ENCODE data around the gene C1GALT1. TPM values are rescaled to one million over a fixed set of nuclear protein-coding genes. Genes with fewer than 3 reads are reported as not detected.

C1GALT1 gene
- total and polyA plus RNA-seq, 9 of the 15 experiments (the other 6 are each of a cell fraction or from before 2014, with no cell fraction given) = 5.0 to 33.2 (median 24.1) TPM

DNA sequence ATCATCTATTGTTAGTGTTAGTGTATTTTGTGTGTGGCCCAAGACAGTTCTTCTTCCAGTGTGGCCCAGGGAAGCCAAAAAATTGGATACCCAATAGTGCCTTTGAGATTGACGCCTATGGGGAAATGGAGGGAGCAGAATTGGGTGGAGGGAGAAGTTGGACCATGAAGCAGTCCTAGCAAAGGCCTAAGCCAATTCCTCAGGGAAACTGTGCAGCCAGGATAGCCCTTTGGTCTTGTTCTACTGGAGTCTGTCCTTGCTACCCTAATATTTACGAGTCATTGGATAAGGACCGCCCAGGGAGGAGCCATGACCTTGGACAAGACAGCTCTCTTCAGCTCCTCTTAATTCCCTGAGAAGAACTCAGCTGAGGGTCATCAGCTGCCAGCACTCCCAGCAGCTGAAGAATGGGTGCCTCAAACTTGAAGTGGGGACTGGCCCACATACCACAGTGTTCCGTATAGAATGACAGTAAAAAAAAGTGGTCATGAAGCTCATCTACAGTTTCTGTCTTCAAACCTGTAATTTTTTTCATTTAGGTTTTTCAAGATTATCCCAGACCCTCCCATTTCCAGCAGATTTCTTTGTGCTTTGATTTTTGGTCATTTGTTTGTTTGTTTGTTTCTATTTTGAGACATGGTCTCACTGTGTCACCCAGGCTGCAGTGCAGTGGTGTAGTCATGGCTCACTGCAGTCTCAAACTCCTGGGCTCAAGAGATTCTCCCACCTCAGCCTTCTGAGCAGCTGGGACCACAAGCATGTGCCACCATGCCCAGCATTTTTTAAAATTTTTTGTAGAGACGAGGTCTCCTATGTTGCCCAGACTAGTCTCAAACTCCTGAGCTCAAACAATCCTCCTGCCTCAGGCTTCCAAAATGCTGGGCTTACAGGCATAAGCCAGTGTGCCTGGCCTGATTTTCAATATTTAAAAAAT, 81.2 kb downstream of the C1GALT1 start:
- Histone ChIP-seq H3K4me3 (no peak overlapping the region), H3K9me3 (replicated peaks; ENCODE audit: control insufficient read depth, insufficient read depth, low read depth, low read length) (no peaks in the 10 kb centered on the region; the same call in 1 of the 2 replicates), H3K9me1 (ENCODE audit: control insufficient read depth, insufficient read depth, low read length) (no peaks in the 10 kb centered on the region), H3K9ac (ENCODE audit: insufficient read depth in 1 of 2, low read depth in 2 of 2, low read length in 2 of 2) (no peak overlapping the region), H3K4me2 (ENCODE audit: insufficient read depth, low read length) (no peak overlapping the region), H4K20me1 (replicated peaks; ENCODE audit: control insufficient read depth, insufficient read depth, low read length) (no peaks in the 10 kb centered on the region), H3K4me1 (replicated peaks in 1 of 2; ENCODE audit: control insufficient read depth in 2 of 2, insufficient read depth in 2 of 2, low read length in 2 of 2) (no peaks in the 10 kb centered on the region), H3K27ac (ENCODE audit: extremely low read depth, low read depth, low read length) (no peak overlapping the region), H2AFZ (ENCODE audit: low read depth, low read length) (no peak overlapping the region), H3K36me3 (ENCODE audit: control insufficient read depth, insufficient read depth, low read length) (no peaks in the 10 kb centered on the region), H3K79me2 (ENCODE audit: control insufficient read depth, insufficient read depth, low read length) (no peaks in the 10 kb centered on the region), H3K27me3 (ENCODE audit: control insufficient read depth in 2 of 2, insufficient read depth in 2 of 2, low read length in 2 of 2) (no peaks in the 10 kb centered on the region)
- ChIA-PET POLR2A (interaction anchor here (0.6 to 2.5 kb wide), 3 partner anchors 8 to 220 kb away, joined by 3 to 10 read pairs (median 3); no protein-coding TSS in a partner anchor), CTCF (ENCODE audit: low intra/inter-chr PET ratio) (no interaction called here)
- FAIRE-seq = no peak
- in situ Hi-C loops (cut with MboI) = no loop called here
- BruUV-seq (replicated peaks) = no TSS peak
- no peak for DNase-seq (ENCODE audit: extremely low read depth in 1 of 4, low spot score in 3 of 4)
- intact Hi-C loops (cut with micrococcal nuclease) = no loop called here
- ATAC-seq = no peak
- no peak for TF ChIP-seq RBM17 (IDR thresholded peaks at IDR 0.05; ENCODE audit: borderline replicate concordance, low read depth, low read length)
- no peak for TF ChIP-seq HNRNPK (IDR thresholded peaks at IDR 0.05; ENCODE audit: low read depth, low read length, poor library complexity, severe bottlenecking)
- TF ChIP-seq SNRNP70 (optimal IDR thresholded peaks at IDR 0.05; ENCODE audit: low read depth, low read length) = no peak
- WGBS (ENCODE audit: insufficient coverage, low coverage, missing lambda C conversion rate) = 51% methylated on average over 5 of the region's 5 CpGs

Measured in K562 (cell line).